A549 (cell line): ENCODE results near the gene DAZL.

Experiments used
- ELK1 ChIP-seq: fragments of 150-350 bp; IDR thresholded peaks from 2 replicates; pipeline ENCODE4 v1.6.1; 2014; ENCODE audit warnings: low read depth, mild to moderate bottlenecking, low read length
- ZSCAN20 ChIP-seq: fragments of 250-450 bp; sonication (Bioruptor Pico); IDR thresholded peaks from 2 replicates; pipeline ENCODE4 v1.8.0; 2022; ENCODE audit warnings: mild to moderate bottlenecking, moderate library complexity

GRCh38 chr3:16536996-16537395 lies 68.2 kb downstream of the DAZL start:
- TF ChIP-seq ZSCAN20 (no peak), ELK1 (no peak)
